Fibroblast of the aortic adventitia (primary cell): Measurements from ENCODE around the gene PCNT. TPM values are rescaled to one million over a fixed set of nuclear protein-coding genes. Genes with fewer than 3 reads are reported as not detected.
"Not testable (repeated sequence)": the region's sequence is repeated elsewhere in the genome, so short reads cannot be mapped to it uniquely, and the experiment has no call there.

ENCODE experiments used
- DNase-seq: peaks from one replicate; pipeline ENCODE4 v3.0.0-alpha.2; 2010; ENCODE audit warnings: low read depth
- H3K4me3 ChIP-seq: 2 replicates; pipeline ENCODE4 v1.5.1; 2011; ENCODE audit warnings: low read depth, mild to moderate bottlenecking, control low read depth, low read length, moderate library complexity
- total RNA-seq: library from RNA; depleted of rRNA; stranded (reverse); fragments of >200 nt; gene quantifications from 2 replicates; pipeline ENCODE4 v1.2.3, GENCODE V29; 2012; ENCODE audit warnings: low replicate concordance
- TF ChIP-seq, protein P1 (sequence below): IDR thresholded peaks from 2 replicates; pipeline ENCODE4 v1.5.1; 2011; ENCODE audit warnings: mild to moderate bottlenecking, low read length, control low read depth, inconsistent platforms; ENCODE audit not compliant: insufficient read depth

PCNT gene
- total RNA-seq, 1 donor: 27.8 TPM

DNA sequence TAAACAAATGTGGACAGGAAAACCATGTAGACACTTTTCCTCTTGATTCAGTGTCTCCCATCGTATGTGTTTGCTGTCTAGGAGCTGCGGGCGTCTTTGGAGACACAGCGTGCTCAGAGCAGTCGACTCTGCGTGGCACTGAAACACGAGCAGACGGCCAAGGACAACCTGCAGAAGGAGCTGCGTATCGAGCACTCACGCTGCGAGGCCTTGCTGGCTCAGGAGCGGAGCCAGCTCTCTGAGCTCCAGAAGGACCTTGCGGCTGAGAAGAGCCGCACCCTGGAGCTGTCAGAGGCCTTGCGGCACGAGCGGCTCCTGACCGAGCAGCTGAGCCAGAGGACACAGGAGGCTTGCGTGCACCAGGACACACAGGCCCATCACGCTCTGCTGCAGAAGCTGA is 107.5 kb downstream of the PCNT start:
- TF ChIP-seq, protein P1, sequence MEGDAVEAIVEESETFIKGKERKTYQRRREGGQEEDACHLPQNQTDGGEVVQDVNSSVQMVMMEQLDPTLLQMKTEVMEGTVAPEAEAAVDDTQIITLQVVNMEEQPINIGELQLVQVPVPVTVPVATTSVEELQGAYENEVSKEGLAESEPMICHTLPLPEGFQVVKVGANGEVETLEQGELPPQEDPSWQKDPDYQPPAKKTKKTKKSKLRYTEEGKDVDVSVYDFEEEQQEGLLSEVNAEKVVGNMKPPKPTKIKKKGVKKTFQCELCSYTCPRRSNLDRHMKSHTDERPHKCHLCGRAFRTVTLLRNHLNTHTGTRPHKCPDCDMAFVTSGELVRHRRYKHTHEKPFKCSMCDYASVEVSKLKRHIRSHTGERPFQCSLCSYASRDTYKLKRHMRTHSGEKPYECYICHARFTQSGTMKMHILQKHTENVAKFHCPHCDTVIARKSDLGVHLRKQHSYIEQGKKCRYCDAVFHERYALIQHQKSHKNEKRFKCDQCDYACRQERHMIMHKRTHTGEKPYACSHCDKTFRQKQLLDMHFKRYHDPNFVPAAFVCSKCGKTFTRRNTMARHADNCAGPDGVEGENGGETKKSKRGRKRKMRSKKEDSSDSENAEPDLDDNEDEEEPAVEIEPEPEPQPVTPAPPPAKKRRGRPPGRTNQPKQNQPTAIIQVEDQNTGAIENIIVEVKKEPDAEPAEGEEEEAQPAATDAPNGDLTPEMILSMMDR: no peak
- H3K4me3 ChIP-seq: no peak overlapping the region
- DNase-seq: no peak

DNA sequence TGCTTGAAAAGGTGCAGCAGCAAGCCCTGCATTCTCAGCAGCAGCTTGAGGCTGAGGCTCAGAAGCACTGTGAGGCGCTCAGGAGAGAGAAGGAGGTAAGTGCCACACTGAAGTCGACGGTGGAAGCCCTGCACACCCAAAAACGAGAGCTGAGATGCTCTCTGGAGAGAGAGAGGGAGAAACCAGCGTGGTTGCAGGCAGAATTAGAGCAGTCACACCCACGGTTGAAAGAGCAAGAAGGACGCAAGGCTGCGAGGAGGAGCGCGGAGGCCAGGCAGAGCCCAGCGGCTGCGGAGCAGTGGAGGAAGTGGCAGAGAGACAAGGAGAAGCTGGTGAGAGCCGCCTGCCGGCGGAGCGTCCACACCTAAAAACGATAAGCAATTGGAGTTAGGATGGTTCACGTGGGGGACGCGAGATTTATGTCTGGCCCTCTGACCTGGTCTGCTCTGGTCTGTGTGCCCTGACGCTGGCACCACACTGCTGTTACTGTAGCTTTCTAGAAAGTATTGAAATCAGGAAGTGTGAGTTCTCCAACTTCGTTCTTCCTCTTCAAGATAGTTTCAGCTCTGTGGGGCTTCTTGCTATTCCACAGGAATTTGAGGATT is 108.0 kb downstream of the PCNT start:
- DNase-seq: no peak
- TF ChIP-seq, protein P1: no peak
- H3K4me3 ChIP-seq: no peak overlapping the region

DNA sequence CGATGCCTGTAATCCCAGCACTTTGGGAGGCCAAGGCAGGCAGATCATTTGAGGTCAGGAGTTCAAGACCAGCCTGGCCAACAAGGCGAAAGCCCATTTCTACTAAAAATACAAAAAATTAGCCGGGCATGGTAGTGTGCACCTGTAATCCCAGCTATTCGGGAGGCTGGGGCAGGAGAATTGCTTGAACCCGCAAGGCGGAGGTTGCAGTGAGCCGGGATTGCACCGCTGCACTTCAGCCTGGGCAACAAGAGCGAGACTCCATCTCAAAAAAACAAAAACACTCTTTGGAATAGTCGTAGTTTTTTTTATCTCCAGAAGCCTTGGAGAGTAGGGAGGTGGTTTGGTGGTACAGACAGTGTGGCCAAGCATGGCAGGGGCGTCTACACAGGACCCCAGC is 109.2 kb downstream of the PCNT start:
- not testable (repeated sequence) for H3K4me3 ChIP-seq, DNase-seq

DNA sequence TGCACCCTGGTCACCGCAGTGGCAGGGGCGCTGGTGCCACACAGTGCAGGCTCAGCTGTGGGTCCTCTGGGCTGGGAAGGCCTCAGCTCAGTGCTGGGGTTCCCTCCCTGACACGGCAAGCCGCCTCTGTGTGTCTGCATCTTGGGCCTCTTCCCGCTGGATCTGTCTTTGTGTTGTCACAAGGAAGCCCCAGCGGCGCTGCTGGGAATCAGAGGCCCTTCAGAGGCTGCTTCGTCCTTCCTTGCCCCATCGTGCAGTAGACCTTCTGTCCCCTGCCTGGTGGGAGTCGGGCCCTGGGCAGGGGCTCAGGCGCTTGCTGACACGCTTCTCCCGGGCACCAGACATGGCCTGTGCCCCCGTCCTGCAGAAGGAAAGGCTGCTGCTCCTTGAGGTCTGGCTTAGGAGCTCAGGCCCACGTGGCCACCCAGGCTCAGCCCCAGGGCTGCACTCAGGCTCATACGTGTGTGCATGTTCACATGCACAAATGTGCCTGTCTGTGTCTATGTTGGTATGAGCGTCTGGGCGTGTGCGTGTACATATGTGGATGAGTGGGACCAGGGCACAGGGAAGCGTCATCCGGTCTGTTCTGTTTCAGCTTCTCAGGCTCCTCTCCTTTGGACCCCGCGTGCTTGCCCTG is 110.5 kb downstream of the PCNT start:
- TF ChIP-seq, protein P1: no peak
- H3K4me3 ChIP-seq: no peak overlapping the region
- DNase-seq: no peak

DNA sequence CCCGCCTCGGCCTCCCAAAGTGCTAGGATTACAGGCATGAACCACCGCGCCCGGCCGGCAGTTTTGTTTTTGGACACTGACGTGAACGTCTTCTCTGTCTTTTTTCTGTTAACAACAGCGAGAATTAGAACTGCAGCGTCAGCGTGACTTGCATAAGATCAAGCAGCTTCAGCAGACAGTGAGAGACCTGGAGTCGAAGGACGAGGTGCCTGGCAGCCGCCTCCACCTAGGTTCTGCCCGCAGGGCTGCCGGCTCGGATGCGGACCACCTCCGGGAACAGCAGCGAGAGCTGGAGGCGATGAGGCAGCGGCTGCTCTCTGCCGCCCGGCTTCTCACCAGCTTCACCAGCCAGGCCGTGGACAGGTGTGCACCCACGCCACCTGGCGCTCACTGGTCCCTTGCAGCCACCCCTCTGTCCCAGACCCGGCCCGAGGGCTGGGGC is 111.9 kb downstream of the PCNT start:
- no peak for DNase-seq
- no peak overlapping the region for H3K4me3 ChIP-seq
- TF ChIP-seq, protein P1: no peak

DNA sequence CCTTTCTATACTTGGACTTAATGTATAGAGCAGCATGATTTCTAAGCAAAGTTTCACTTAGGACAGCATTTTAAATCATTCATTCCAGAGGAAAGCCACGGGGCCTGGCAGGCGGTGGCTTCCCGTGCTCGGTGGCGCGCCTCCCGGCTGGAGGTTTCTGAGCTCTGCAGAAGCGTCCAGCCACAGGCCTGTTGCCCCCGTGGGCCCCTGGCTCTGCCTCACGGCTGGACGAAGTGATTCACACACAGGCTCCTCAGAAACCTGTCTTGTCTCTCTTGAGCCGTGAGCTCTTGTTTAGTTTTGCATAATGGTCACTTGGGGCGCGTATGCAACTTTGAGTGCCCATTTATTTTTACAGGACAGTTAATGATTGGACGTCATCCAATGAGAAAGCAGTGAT is 112.7 kb downstream of the PCNT start:
- TF ChIP-seq, protein P1: no peak
- DNase-seq: no peak
- H3K4me3 ChIP-seq: no peak overlapping the region

DNA sequence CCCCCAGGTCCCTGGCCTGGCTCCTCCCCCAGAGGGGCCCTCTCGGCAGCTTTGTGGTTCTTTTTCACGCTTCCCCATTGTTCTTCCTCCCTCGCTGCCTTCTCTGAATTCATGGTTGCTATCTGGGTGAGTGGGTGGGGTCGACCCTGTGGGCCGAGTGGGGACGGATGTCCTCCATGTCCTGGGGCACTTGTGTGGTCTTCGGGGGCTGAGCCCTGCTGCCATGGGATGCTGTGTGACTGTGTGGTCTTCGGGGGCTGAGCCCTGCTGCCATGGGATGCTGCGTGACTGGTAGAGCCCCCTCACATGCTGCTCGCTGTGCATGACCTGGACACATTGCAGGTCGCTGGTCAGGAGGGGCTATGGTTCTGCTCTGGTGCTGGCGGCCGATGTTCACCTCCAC is 113.1 kb downstream of the PCNT start:
- TF ChIP-seq, protein P1: no peak
- no peak for DNase-seq
- no peak overlapping the region for H3K4me3 ChIP-seq
